Measurements from ENCODE around the gene ZBTB20.

ZBTB20 gene

GRCh38 chr3:114903213-114903612 lies 243.9 kb downstream of the ZBTB20 start:
- no peak for DNase-seq

- no peak for DNase-seq
These were observed 244.4 kb downstream of the ZBTB20 start for GRCh38 chr3:114902691-114903101.

- no peak for DNase-seq
These were observed 246.2 kb downstream of the ZBTB20 start for GRCh38 chr3:114900908-114901307.

- no peak for DNase-seq
These were observed 247.7 kb downstream of the ZBTB20 start for GRCh38 chr3:114899186-114899931.

GRCh38 chr3:114896978-114897377 lies 250.1 kb downstream of the ZBTB20 start:
- no peak for DNase-seq

DNA sequence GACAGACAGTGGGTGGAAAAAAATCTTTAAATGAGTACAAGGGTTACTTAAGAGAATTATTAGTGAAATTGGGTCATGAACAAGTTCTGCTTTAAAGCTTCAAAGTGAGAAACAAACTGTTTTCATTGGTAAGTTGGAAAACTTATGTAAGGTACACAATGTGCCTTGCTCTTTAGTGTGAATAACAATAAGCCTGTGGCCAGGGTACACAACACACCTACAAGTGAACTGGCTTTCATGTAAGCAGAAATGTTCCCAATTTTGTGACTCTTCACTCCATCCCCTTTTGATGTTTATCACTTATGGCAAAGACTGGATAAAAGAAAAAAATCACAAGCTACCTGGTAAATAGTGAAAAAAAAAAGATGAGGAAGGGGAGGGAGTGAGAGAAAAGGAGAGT lies 253.7 kb downstream of the ZBTB20 start:
- no peak for DNase-seq

DNA sequence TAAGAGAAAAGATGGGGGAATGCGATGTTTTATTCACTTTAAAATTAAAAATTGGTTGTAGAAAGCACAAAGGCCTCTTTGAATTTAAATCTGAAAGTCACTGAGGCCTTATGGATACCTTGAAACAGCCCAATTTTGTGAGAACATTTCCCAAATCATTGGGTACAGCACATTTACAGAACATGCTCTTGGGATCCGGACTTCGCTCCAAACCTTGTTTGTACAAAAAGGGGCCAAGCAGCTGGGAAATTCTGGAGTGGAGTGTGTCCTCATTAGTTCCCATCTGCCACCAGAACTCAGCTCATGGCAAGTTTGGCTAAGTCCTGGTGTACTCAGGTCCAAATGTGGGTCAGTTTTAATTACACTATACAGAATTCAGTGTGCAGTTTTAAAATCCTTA lies 254.2 kb downstream of the ZBTB20 start:
- no peak for DNase-seq

GRCh38 chr3:114892131-114892879 lies 254.8 kb downstream of the ZBTB20 start:
- DNase-seq, result no peak

DNA sequence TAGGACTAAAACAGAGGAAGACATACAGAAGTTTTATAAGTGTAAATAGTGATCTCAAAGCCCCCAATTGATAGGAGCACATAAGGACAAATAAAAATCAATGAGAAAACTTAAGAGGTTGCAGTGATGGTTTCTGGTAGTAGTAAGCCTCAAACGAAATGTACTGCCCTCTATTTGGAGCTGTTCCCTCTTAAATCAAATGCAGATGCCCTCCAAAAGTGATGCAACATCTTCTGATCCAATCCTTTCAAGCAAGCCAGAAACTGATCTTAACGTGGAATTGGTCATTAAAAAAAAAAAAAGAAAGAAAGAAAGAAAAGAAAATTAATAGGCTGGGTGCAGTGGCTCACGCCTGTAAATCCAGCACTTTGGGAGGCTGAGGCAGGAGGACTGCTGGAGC lies 259.3 kb downstream of the ZBTB20 start:
- no peak for DNase-seq

DNA sequence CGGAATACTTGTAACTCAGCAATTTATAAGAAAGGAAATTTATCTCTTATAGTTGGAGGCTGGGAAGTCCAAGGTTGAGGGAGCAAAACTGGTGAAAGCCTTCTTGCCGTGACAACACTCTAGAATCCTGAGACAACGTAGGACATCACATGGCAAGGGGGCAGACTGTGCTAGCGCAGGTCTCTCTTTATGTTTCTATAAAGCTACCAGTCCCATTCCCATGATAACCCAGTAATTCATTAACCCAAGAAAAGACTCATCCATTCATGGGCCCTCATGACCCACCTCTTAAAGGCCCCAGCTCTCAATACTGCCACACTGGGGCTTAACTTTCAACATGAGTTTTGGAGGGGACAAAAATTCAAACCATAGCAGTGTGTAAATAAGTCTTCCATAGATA lies 260.2 kb downstream of the ZBTB20 start:
- DNase-seq, result no peak

DNA sequence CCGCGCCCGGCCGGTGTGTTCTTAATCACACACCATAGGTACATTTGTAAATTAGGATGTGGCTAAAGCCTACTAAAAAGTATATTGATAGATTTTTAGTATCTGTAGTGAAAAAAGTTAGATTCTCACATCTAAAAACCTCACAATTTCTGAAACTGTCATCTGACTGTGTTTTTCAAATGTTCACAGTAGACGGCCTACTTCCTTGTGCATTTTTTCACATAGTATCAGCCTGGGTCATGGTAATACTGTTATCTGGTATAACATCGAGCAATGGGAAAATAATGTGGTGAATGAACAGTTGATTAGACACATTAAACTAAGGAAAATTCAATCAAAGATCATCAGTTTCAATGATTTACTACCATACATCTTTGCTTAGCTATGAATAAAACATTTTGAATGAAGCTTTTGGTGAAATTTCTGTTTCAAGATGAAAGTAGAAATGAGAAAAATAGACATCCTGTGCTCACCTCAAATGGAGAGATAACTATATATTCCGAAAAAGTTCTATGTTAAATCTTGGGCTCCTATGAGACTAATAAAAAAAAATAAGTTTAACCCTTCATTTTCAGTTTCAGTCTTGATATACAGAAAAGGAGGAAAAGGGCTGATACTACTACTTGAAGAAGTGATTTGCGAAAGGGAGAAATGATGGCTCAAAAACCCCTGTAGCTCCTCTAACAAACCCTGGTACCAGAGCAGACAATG lies 262.7 kb downstream of the ZBTB20 start:
- DNase-seq, result no peak

- no peak for DNase-seq
These were observed 267.0 kb downstream of the ZBTB20 start for GRCh38 chr3:114880078-114880477.

GRCh38 chr3:114879059-114880031 lies 267.7 kb downstream of the ZBTB20 start:
- no peak for DNase-seq

- no peak for DNase-seq
These were observed 268.8 kb downstream of the ZBTB20 start for GRCh38 chr3:114878114-114878839.

- no peak for DNase-seq
These were observed 269.5 kb downstream of the ZBTB20 start for GRCh38 chr3:114877378-114878113.

DNA sequence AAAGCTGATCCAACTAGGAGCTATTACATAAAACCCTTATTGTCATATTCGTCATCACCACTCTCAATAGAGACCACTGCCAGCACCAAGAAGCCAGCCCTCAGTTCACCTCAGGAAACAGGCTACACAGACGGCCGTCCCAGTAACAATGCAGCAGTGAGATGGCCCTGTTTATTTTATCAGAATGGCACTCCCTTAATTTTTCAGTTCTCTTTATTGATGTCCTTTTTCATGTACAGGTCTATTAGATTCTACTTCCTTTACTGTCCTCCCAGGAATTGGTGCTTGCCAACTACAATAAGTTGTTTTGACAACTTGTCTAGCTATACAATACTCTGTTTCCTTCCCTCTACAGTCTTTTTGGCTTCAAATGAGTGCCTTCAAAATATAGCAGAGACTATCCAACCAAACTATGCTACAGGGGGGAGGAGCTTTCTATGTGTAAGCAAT lies 272.5 kb downstream of the ZBTB20 start:
- DNase-seq, result no peak

GRCh38 chr3:114873591-114873990 lies 273.5 kb downstream of the ZBTB20 start:
- no peak for DNase-seq

DNA sequence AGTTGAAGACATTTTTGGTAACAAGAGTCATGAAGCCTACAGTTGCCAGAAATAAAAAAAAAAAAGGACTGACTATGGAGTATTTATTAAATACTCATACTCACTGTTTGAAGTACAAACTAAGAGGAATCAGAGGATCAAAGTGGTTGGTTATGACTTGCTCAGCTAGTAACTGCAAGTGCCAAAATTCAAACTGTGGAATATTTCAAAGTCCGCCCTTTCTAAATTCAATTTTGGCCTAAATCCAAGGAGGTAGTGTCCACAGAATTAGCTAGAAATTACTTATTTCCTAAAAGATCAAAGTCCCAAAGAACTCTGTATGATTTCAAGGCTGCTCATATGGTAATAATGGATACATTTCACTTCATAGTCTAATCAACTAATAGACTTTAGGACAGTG lies 274.5 kb downstream of the ZBTB20 start:
- DNase-seq, result no peak

DNA sequence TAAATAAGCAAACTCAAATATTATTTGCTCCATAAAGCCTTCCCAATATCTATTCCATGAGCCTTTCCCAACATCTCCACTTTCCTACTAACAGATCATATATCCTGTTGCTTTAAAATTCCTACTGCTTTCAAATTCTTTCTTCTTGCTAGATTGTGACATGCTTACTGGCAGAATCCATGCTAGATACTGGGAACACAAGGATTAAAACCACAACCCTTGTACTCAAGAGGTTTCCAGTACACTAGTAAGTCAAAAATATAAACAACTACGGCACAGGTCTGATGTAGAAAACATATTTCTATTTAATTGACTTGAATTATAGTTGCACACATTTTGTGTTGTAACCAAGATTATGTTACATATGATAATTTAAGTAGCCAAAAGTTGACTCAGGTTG lies 275.0 kb downstream of the ZBTB20 start:
- DNase-seq, result no peak

- DNase-seq, result no peak
These were observed 279.1 kb downstream of the ZBTB20 start for GRCh38 chr3:114867835-114868503.

Measured in activated naive CD4-positive, alpha-beta T cell treated with Interleukin-2 at 50 U/mL for 16 hours (primary cell).